Stimulated activated CD4-positive, alpha-beta T cell treated with anti-CD3 and anti-CD28 coated beads, TNF-alpha, amount 100 ng/mL, for 4 hours (primary cell): ENCODE measurements around the gene COL5A2.

Source experiments
- DNase-seq, 3 experiments: peaks; one replicate each; pipeline ENCODE4 v3.0.0-alpha.2; 2020; ENCODE audit warnings: low read depth in 3 of 3

COL5A2 gene

DNA sequence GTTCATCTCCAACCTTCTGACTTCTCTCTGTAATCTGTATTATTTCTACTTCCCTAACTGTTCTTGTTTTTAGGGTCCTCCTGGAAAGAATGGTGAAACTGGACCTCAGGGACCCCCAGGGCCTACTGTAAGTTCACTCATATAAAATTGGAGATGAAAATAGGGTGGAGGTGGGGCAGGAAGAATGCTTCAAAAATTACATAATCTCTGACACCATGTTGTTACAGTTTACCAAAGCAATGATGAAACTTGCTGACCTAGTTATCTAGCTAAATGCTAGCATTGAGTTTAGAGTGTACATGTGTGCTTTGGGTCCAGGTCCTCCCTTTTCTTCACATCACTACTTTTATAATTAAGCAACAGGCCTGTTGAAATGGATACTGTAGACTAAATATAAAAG is 182.3 kb downstream of the COL5A2 start:
- no peak for DNase-seq

DNA sequence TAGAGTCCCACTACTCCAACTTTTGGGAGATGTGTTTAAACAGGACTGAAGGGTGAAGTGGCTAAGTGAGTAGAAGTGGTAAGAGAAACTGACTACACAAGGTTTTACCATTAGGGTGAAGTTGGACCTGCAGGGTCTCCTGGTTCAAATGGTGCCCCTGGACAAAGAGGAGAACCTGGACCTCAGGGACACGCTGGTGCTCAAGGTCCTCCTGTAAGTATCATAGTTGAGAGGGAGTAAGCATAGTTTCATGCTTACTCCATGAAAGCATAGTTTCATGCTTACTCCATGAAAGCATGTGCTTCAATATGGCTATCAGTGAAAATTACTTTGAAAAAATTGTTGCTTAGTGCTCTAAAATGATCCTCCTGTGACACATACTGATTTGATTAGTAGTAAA is 186.3 kb downstream of the COL5A2 start:
- no peak for DNase-seq

DNA sequence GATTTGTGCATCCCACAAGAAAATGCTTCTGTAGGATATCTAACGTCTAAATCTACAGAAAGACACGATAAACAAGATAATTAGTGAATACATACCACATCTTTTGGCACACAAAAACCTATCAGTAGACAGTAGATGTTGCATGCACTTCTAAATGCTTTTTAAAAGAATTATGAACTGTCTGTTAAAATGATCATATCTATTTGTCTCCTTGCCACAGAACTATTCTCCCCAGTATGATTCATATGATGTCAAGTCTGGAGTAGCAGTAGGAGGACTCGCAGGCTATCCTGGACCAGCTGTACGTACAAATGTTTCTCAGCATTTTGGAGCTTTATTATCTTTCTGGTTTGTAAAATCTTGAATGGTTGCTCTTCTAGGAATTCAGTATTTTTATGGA is 192.7 kb downstream of the COL5A2 start:
- DNase-seq: no peak

DNA sequence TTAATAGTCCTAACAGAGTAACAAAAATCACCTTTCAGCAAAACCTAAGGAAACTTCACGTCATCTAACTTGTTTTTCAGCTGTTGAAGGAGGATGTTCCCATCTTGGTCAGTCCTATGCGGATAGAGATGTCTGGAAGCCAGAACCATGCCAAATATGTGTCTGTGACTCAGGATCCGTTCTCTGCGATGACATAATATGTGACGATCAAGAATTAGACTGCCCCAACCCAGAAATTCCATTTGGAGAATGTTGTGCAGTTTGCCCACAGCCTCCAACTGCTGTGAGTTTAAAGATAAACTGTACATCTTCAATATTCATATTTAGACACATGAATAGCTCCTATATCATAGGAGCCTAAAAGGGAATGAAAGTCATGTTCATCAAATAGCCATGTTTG is 194.9 kb downstream of the COL5A2 start:
- no peak for DNase-seq

DNA sequence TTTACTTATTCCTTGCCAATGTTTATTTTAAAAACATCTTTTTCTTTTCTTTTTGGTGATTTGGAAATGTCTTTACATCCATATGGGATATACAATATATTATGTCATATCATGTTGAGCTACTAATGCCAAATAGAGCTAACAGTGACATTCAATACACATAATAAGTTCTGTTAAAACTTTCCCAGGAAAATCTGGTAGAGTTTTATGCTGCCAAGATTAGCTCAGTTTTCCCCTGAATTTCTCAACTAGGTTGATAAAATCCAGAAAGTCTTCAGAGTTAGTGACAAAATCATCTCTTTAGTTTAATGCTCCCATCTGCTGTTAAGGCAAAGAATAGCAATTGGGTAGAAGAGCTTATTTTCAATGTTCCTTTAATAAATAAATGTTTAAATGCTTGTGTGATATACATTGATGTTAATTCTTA is 195.5 kb downstream of the COL5A2 start:
- no peak for DNase-seq

DNA sequence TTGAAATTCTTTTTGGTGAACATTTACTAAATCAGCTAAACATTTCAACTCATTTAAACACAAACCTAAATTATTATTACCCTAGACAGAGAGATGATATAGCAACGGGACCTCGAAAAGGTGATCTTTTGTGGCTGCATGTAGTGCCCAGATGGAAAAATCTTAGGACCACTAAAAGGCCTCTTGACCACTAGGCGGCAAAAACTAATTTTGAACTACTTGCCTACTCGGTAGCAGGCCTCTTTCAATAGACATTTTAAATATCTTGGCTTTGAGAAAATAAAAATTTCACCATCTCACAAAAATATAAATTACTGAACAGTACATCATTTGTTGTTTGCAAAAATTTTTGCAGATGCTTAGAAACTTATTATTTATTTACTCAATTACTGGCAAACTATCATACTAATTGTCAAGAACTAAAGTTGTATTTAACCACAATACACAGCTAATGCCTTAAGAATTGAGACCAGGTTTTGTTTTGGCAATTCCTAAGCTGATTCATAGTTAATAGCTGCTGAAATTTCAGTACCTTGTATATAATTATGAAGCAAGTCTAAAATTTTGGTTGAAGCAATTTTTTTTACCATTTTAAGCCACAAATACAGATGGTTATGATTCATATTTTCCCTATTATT is 196.0 kb downstream of the COL5A2 start:
- DNase-seq: no peak
